H1 (cell line): ENCODE measurements around the gene GTF2E1. TPM values are rescaled to one million over a fixed set of nuclear protein-coding genes. Genes with fewer than 3 reads are reported as not detected.

Experiments
- CTCF ChIA-PET: fragments of 300-600 bp; sonication (Branson Sonifier 250); formaldehyde crosslinking; loops from one replicate; lab custom pipeline; 2021; ENCODE audit not compliant: partially characterized antibody; lab: Charles Lee
- POLR2A ChIA-PET: fragments of 300-600 bp; sonication (Branson Sonifier 250); formaldehyde crosslinking; loops from one replicate; lab custom pipeline; 2021; ENCODE audit warnings: inconsistent platforms; ENCODE audit not compliant: partially characterized antibody; lab: Charles Lee
- DNase-seq, 2 experiments: peaks; one replicate each; pipeline versions ENCODE4 v3.0.0 to v3.0.0-alpha.2; 2010 to 2022; ENCODE audit warnings: low spot score in 2 of 2, low read depth in 1 of 2, mixed read lengths in 1 of 2
- FAIRE-seq: peaks from 2 replicates; lab custom pipeline; 2011; peaks lifted over from hg19 to GRCh38; lab: Jason Lieb, UNC
- H2AFZ ChIP-seq: 2 replicates; pipeline ENCODE4 v1.8.1; 2012; ENCODE audit warnings: low read length, inconsistent platforms
- H2AK5ac ChIP-seq: 2 replicates; pipeline ENCODE4 v1.6.1; 2013; ENCODE audit warnings: low read depth, low read length
- H2BK120ac ChIP-seq: replicated peaks from 2 replicates; pipeline ENCODE3; 2013; ENCODE audit warnings: low read depth, low read length, inconsistent platforms
- H2BK12ac ChIP-seq: 2 replicates; pipeline ENCODE4 v1.6.1; 2013; ENCODE audit warnings: low read depth, low read length
- H2BK15ac ChIP-seq: 2 replicates; pipeline ENCODE4 v1.6.1; 2013; ENCODE audit warnings: low read length
- H2BK20ac ChIP-seq: 2 replicates; pipeline ENCODE4 v1.6.1; 2013; ENCODE audit warnings: low read length
- H2BK5ac ChIP-seq: 2 replicates; pipeline ENCODE4 v1.6.1; 2013; ENCODE audit warnings: low read depth, low read length
- H3K14ac ChIP-seq: 2 replicates; pipeline ENCODE4 v1.6.1; 2013; ENCODE audit warnings: inconsistent platforms; ENCODE audit not compliant: insufficient read length
- H3K18ac ChIP-seq: 2 replicates; pipeline ENCODE4 v1.6.1; 2013; ENCODE audit warnings: low read length; ENCODE audit errors: extremely low read depth
- H3K23ac ChIP-seq: 2 replicates; pipeline ENCODE4 v1.6.1; 2013; ENCODE audit warnings: inconsistent platforms; ENCODE audit not compliant: insufficient read length
- H3K23me2 ChIP-seq: 2 replicates; pipeline ENCODE4 v1.6.1; 2013; ENCODE audit warnings: low read depth, low read length
- H3K27ac ChIP-seq: 2 replicates; pipeline ENCODE4 v1.6.1; 2011; ENCODE audit warnings: low read depth, low read length, inconsistent platforms
- H3K27me3 ChIP-seq, 4 experiments: replicated peaks in 1 of 4; 1 replicate in 1 of 4; 2 replicates in 3 of 4; pipeline versions ENCODE4 v1.6.1 to v1.8.1; 2011 to 2013; ENCODE audit warnings: low read length in 3 of 4, mild to moderate bottlenecking in 3 of 4, inconsistent platforms in 2 of 4, mixed read lengths in 2 of 4, moderate library complexity in 1 of 4; ENCODE audit not compliant: control insufficient read depth in 3 of 4, insufficient read depth in 3 of 4; ENCODE audit errors: extremely low read depth in 1 of 4
- H3K36me3 ChIP-seq, 4 experiments: 2 replicates each; pipeline versions ENCODE4 v1.6.1 to v1.8.1; 2011 to 2013; ENCODE audit warnings: mild to moderate bottlenecking in 4 of 4, low read length in 3 of 4, moderate library complexity in 2 of 4, control low read depth in 1 of 4, inconsistent platforms in 1 of 4; ENCODE audit not compliant: insufficient read depth in 4 of 4, control insufficient read depth in 2 of 4
- H3K4ac ChIP-seq: replicated peaks from 2 replicates; pipeline ENCODE3; 2013; ENCODE audit warnings: low read length, low read depth, mixed read lengths, inconsistent platforms; ENCODE audit not compliant: insufficient read length
- H3K4me1 ChIP-seq, 4 experiments: replicated peaks in 1 of 4; 1 replicate in 1 of 4; 2 replicates in 3 of 4; pipeline versions ENCODE4 v1.6.1 to v1.8.1; 2011 to 2013; ENCODE audit warnings: low read length in 3 of 4, inconsistent platforms in 2 of 4, mixed read lengths in 1 of 4; ENCODE audit not compliant: insufficient read depth in 4 of 4, control insufficient read depth in 3 of 4
- H3K4me2 ChIP-seq, 2 experiments: 2 replicates each; pipeline versions ENCODE4 v1.6.1 to v1.8.1; 2011 to 2013; ENCODE audit warnings: low read depth in 2 of 2, low read length in 2 of 2, control low read depth in 1 of 2, inconsistent platforms in 1 of 2, mild to moderate bottlenecking in 1 of 2; ENCODE audit not compliant: insufficient read depth in 1 of 2
- H3K4me3 ChIP-seq, 4 experiments: fragments of 200-600, 300-600 bp in 1 of 4; sonication (generic), shearing (Covaris generic), sonication (Bioruptor Twin) in 1 of 4; 2 replicates each; pipeline versions ENCODE4 v1.5.1 to v1.8.1; 2011 to 2016; ENCODE audit warnings: low read length in 4 of 4, low read depth in 3 of 4, control low read depth in 2 of 4, inconsistent platforms in 2 of 4, mild to moderate bottlenecking in 2 of 4, mixed read lengths in 1 of 4, moderate library complexity in 1 of 4; ENCODE audit not compliant: insufficient read depth in 2 of 4; ENCODE audit errors: extremely low read depth in 1 of 4
- H3K56ac ChIP-seq: replicated peaks from 2 replicates; pipeline ENCODE3; 2013; ENCODE audit warnings: low read depth, mild to moderate bottlenecking, mixed read lengths, low read length, inconsistent platforms; ENCODE audit not compliant: insufficient read length
- H3K79me1 ChIP-seq: 2 replicates; pipeline ENCODE4 v1.6.1; 2013; ENCODE audit warnings: low read depth, low read length, control low read depth
- H3K79me2 ChIP-seq, 2 experiments: 2 replicates each; pipeline versions ENCODE4 v1.6.1 to v1.8.1; 2012 to 2013; ENCODE audit warnings: low read length in 2 of 2, mild to moderate bottlenecking in 2 of 2, inconsistent platforms in 1 of 2; ENCODE audit not compliant: insufficient read depth in 2 of 2, control insufficient read depth in 1 of 2
- H3K9ac ChIP-seq, 4 experiments: replicated peaks in 1 of 4; 1 replicate in 1 of 4; 2 replicates in 3 of 4; pipeline versions ENCODE4 v1.6.1 to v1.8.1; 2011 to 2013; ENCODE audit warnings: low read depth in 3 of 4, low read length in 3 of 4, control low read depth in 2 of 4, mild to moderate bottlenecking in 2 of 4, moderate library complexity in 2 of 4, inconsistent platforms in 1 of 4; ENCODE audit errors: extremely low read depth in 1 of 4
- H3K9me3 ChIP-seq, 2 experiments: 2 replicates each; pipeline versions ENCODE4 v1.6.1 to v1.8.1; 2012 to 2013; ENCODE audit warnings: mild to moderate bottlenecking in 2 of 2, moderate library complexity in 2 of 2, control low read depth in 1 of 2, inconsistent platforms in 1 of 2, low read depth in 1 of 2, low read length in 1 of 2, mixed read lengths in 1 of 2; ENCODE audit not compliant: insufficient read depth in 2 of 2
- H4K20me1 ChIP-seq, 2 experiments: replicated peaks in 1 of 2; 2 replicates each; pipeline versions ENCODE3 to v1.8.1; 2011 to 2013; ENCODE audit warnings: inconsistent platforms in 2 of 2, low read length in 2 of 2, mild to moderate bottlenecking in 1 of 2; ENCODE audit not compliant: insufficient read depth in 2 of 2, control insufficient read depth in 1 of 2
- H4K5ac ChIP-seq: 2 replicates; pipeline ENCODE4 v1.6.1; 2013; ENCODE audit warnings: low read length, low read depth, mixed read lengths, inconsistent platforms; ENCODE audit not compliant: insufficient read length
- H4K8ac ChIP-seq: 2 replicates; pipeline ENCODE4 v1.8.0; 2013; ENCODE audit warnings: mild to moderate bottlenecking, moderate library complexity, low read length, inconsistent platforms; ENCODE audit not compliant: insufficient read depth; ENCODE audit errors: extremely low read depth
- H4K91ac ChIP-seq: replicated peaks from 2 replicates; pipeline ENCODE3; 2013; ENCODE audit warnings: low read length, mixed read lengths, inconsistent platforms; ENCODE audit not compliant: insufficient read length
- FOSL1 ChIP-seq: IDR thresholded peaks from 2 replicates; pipeline ENCODE4 v1.6.1; 2011; ENCODE audit warnings: mild to moderate bottlenecking, low read depth, low read length, moderate library complexity; ENCODE audit not compliant: insufficient read depth
- WGBS, 2 experiments: shearing (Covaris generic) in 1 of 2; methylation state at CpG; one replicate each; pipeline versions ENCODE4 v1.1.6 to v1.1.7; 2013 to 2015; ENCODE audit warnings: low lambda C conversion rate in 2 of 2, mixed read lengths in 2 of 2, inconsistent platforms in 1 of 2, low coverage in 1 of 2, missing lambda C conversion rate in 1 of 2; ENCODE audit not compliant: insufficient replicate concordance in 2 of 2, insufficient coverage in 1 of 2, insufficient read length in 1 of 2; ENCODE audit errors: extremely low coverage in 1 of 2, missing lambda C conversion rate in 1 of 2; 5-methylcytosine and 5-hydroxymethylcytosine counted together
- polyA plus RNA-seq, 7 experiments: library from polyadenylated mRNA; depleted of rRNA in 3 of 7; stranded (reverse) in 5 of 7; unstranded in 2 of 7; fragments of >200 nt in 5 of 7; fragments of 200-250 nt in 2 of 7; gene quantifications; 1 replicate in 5 of 7; 2 replicates in 1 of 7; 4 replicates in 1 of 7; pipeline versions ENCODE4 v1.2.1 to v1.2.3, GENCODE V29; 2011 to 2013; ENCODE audit warnings: missing spikeins in 2 of 7, mixed read lengths in 2 of 7
- total RNA-seq: library from RNA; stranded (reverse); fragmentation: NEBNext Ultra II Directional; extraction: Animal tissue kit (Norgen Biotek cat#: 25700); gene quantifications from 2 replicates; pipeline ENCODE4 v1.2.1, GENCODE V29; 2021

Gene GTF2E1
- total and polyA plus RNA-seq, 2 of the 8 experiments (the other 6 are each of a cell fraction or from before 2014, with no cell fraction given), result 37.4 to 73.3 TPM

DNA sequence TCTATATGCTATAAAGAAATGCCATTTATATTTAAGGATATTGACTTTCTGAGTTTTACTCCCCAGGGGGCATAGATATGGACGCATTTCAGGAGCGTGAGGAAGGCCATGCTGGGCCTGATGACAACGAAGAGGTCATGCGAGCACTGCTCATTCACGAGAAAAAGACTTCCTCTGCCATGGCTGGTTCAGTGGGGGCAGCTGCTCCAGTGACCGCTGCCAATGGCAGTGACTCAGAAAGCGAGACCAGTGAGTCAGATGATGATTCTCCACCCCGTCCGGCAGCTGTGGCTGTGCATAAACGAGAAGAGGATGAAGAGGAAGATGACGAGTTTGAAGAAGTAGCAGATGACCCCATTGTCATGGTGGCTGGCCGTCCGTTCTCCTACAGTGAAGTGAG is 38.4 kb downstream of the GTF2E1 start:
- FAIRE-seq, result no peak
- 90% methylated on average over 13 of the region's 13 CpGs; no CpG with 5 or more reads in 1 of the 2 experiments for WGBS, 2 experiments
- TF ChIP-seq FOSL1, result no peak

More for the DNA sequence above, 38.4 kb downstream of the GTF2E1 start:
- no peak overlapping the region for H3K56ac ChIP-seq
- H3K27ac ChIP-seq, result no peak overlapping the region
- H3K4me3 ChIP-seq, result no peak overlapping the region
- H3K23ac ChIP-seq, result no peak overlapping the region
- no peak overlapping the region for H3K18ac ChIP-seq
- no peaks in the 10 kb centered on the region for H3K4me1 ChIP-seq
- CTCF ChIA-PET, result interaction anchor here (0.9 kb wide), 1 partner anchor 15 kb away, joined by 3 read pairs; no protein-coding TSS in a partner anchor
- H3K9me3 ChIP-seq, result no peaks in the 10 kb centered on the region
- H2BK120ac ChIP-seq, result no peak overlapping the region
- H4K8ac ChIP-seq, result no peak overlapping the region
- no peak overlapping the region for H2AK5ac ChIP-seq
- H3K79me2 ChIP-seq, result no peaks in the 10 kb centered on the region
- no peak overlapping the region for H2BK12ac ChIP-seq
- no peak overlapping the region for H2BK5ac ChIP-seq
- H4K20me1 ChIP-seq, result no peaks in the 10 kb centered on the region
- no peak for DNase-seq
- peaks cover 2 to 31% (median 14%) of the 10 kb centered on the region in 4 experiments; a peak in 6 of 8 replicates for H3K36me3 ChIP-seq
- no peaks in the 10 kb centered on the region for H3K23me2 ChIP-seq
- no peak overlapping the region for H3K4me2 ChIP-seq
- POLR2A ChIA-PET, result interaction anchor here (1.1 kb wide), 1 partner anchor 15 kb away, joined by 3 read pairs; no protein-coding TSS in a partner anchor
- H2BK20ac ChIP-seq, result no peak overlapping the region
- H3K79me1 ChIP-seq, result no peaks in the 10 kb centered on the region
- H2AFZ ChIP-seq, result no peak overlapping the region
- no peak overlapping the region for H3K4ac ChIP-seq
- no peak overlapping the region for H4K91ac ChIP-seq
- no peak overlapping the region for H2BK15ac ChIP-seq
- H3K9ac ChIP-seq, result no peak overlapping the region
- H3K14ac ChIP-seq, result no peak overlapping the region
- H4K5ac ChIP-seq, result no peak overlapping the region
- H3K27me3 ChIP-seq, result no peaks in the 10 kb centered on the region
